ENCODE measurements around the gene ZRANB3.
"Not testable (repeated sequence)": the region's sequence is repeated elsewhere in the genome, so short reads cannot be mapped to it uniquely, and the experiment has no call there.

ZRANB3 gene

DNA sequence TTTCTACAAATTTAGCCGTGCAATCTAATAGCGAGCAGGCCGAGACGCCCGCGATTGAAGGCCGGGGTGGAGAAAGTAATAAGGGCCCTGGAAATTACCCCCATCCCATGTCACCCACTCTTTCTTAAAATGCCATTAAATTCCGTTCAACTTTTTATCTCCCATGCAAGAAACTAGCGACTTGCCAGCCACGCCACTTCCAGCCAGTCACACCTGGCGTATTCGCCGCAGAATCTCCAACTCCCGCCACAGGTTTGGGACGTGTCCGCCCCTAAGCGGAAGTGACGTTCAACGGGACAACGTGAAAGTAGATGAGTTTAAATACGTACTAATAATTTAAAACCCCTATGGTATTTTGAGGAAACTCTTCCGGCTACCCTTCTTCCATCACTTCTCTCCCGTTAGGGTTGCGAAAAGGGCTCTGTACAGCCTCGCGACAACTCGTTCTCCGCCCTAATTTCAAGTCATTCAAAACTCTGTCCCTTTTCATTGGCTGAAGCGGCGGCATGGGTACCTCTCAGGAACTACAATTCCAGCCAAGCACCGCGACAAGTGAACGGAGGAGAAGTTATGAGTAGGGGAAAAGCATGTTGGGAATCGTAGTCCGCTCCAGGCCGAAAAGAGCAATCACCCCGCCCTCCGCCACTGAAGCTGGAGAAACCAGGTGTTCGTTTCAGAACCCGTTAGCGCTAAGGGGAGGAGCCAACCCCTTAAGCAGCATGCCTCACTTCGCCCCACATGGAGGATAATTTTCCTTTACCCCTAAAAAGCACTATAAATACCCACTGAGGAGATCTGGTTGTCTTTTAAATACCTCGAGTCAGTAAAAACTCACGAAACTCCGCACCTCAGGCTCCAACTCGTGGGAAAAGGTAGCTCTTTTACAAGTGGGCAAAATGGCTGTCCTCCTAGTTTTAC is at the start of gene ZRANB3:
Gene ZRANB3 (minus strand): TSS at position 906 of the 918 bp plus-strand sequence.
- peak; percentile 95 for DNase-seq

DNA sequence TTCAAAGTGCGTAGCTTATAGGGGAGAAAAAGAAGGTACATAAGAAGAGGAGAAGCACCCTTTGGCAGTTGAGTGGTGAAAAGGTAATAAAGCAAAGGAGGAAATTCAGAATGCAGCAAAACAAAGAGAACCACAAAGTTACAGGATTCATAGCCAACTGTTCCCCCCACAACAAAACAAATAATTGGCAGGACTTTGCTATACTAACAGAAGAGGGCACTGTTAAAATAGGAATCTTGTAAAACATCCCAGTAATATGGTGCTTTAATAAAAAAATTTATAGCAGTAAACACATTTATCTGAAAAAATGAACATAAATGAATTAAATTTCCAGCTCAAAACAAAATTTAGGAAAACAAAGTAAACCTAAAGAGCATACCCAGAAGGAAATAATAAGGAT is 42.6 kb upstream of the ZRANB3 start:
- no peak for DNase-seq

DNA sequence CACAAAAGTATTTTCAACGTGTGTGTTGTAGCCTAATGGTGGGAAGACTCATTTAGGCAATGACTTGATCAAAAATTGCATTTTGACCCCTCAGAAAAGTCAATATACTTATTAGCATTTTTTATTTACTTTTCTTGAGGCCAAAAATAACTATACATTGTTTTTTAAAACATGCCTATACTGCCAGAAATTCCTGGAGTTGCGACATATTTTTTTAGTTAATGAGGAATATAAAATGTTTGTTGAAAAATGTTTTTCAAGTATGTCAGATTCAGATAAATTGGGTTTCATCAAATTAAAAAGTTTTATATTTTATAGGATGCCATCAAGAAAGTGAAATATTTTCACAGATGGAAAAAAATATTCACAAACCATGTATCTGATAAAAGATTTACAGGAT is 39.9 kb upstream of the ZRANB3 start:
- DNase-seq: no peak

DNA sequence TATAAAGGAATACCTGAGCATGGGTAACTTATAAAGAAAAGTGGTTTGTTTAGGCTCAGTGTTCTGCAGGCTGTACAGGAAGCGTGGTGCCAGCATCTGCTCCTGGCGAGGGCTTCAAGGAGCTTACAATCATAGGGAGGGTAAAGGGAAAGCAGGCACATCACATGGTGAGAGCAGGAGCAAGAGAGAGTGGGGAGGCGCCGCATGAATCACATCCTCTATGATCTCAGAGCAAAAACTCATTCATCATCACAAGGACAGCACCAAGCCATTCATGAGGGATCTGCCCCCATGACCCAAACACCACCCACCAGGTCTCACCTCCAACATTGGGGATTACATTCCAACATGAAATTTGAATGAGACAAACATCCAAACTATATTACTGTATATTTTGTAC is 32.8 kb upstream of the ZRANB3 start:
- no peak for DNase-seq

- DNase-seq: no peak
These were observed 30.9 kb upstream of the ZRANB3 start for GRCh38 chr2:135561925-135562324.

DNA sequence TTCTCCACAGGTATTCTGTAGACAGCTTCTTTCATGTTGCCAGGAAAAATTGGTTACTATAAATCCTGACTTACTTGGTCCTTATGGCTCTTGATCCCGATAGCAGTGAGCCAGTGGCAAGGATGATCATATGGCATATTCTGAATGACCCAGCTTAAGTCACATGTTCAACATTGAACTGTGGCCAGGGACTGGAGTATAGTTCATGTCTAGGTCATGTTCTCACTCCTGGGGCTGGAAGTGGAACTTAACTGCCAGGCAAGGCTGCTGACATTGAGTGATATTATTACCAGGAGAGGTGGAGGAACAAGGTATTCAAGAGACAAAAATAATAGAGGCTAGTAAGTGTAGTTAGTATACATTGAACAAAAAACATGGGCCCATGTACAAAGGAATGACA is 26.5 kb upstream of the ZRANB3 start:
- no peak for DNase-seq

- no peak for DNase-seq
These were observed 24.3 kb upstream of the ZRANB3 start for GRCh38 chr2:135555311-135555710.

- no peak for DNase-seq
These were observed 21.9 kb upstream of the ZRANB3 start for GRCh38 chr2:135552887-135553286.

- no peak for DNase-seq
These were observed 20.3 kb upstream of the ZRANB3 start for GRCh38 chr2:135551356-135551755.

DNA sequence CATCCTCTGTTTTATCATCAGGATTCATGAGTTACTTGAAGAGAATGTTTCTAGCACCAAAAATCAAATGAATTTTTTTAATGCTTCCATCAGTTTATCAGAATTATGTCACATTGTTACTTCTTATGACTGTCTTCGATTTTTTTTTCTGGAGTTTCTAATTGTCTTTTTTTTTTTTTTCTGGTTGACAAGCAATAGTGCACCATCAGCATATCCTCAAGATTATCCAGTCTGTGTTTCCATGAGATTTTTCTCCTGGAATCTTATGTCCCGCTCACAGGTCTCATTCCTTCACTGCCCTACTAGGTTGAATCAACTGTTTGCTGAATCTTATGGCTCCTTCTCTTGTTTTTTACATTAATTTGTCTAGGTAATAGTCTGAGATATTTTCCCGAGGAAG is 16.3 kb upstream of the ZRANB3 start:
- no peak for DNase-seq

DNA sequence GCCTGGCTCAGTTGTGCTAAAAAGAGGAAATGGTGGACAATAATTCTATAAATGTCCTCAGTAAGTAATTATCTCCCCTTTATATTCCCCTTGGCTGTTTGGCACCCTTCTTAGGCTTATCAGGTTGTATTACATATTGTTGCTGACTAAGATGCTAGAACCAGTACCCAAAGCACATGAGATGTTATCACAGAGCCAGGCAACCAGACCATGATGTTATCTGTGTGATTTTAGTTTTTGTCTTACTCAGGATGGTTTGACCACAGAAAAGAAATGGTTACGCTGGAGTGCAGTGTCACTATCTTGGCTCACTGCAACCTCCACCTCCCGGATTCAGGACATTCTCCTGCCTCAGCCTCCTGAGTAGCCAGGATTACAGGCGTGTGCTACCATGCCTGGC is 15.4 kb upstream of the ZRANB3 start:
- no peak for DNase-seq

DNA sequence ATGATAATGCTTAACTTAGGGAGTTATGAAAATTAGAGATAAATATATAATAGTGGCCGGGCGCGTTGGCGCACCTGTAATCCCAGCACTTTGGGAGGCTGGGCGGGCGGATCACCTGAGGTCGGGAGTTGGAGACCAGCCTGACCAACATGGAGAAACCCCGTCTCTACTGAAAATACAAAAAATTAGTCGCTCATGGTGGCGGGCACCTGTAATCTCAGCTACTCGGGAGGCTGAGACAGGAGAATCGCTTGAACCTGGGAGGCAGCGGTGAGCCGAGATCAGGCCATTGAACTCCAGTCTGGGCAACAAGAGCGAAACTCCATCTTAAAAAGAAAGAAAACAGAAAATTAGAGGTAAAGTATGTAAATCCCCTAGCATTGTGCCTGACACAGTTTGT is 2.5 kb upstream of the ZRANB3 start:
- DNase-seq: not testable (repeated sequence)

GRCh38 chr2:135532581-135532980 is 1.6 kb upstream of the ZRANB3 start:
- no peak for DNase-seq

DNA sequence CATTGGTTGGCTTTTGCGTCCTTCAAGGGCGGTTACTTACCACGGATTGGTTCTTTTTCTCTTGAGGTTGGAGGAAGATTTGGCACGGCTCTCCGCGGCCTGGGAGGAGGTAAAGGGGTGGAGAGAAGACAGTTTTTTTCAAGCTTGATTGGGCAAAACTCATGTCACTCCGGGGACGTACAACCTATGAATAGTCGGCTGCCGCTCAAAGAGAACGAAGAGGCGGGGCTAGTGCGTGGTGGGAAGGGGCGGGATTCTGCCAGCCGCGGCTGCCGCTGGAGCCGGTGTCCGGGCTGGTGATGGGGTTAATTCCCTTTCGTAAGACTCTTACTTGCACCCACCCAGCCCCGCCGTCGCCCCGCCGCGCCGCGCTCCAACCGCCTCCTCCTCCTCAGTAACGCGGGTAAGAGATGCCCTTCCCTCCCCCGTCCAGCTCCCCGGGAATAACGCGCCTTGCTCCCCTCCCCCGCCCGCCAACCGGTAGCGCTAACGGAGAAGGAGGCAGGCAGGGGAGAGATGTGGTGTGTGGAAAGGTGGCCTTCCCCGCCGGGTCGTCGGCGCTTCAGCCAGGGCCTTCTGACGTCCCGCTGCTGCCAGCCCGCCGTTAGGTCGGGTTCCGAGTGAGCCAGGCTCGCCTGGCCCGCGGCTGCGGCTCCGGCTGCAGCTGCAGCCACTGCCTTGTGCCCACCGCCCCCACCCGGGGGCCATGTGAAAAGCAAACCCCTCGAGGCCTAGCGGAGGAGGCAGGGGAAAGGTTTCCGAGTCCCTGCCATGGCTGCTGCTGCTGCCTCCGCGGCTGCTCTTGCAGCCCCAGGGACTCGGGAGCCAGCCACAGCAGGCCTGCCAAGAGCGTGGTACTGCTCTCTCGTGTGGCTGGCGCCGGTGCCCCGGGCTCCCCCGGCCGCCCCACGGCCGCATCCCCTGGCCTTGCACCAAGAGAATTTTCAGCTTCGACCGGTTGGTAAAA is 496 bp upstream of the ZRANB3 start, which contains the start of gene R3HDM1:
Gene R3HDM1 (plus strand): TSS at position 254 of the 967 bp plus-strand sequence. CDS start 73,362 bp downstream, outside the sequence.
- peak; percentile 92 for DNase-seq

DNA sequence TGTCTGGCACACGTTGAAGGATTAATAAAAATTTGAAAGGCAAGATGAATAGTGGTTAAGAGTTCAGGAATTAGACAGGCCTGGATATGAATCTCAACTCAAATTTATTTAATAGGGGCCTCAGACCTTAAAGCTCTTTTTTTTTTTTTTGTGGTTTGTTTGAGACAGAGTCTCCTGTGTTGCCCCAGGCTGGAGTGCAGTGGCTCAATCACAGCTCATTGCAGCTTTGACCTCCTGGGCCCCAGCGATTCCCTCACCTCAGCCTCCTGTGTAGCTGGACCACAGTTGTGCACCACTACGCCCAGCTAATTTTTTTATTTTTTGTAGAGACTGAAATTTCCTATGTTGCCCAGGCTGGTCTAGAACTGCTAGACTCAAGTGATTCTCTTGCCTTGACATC is 3.0 kb downstream of the ZRANB3 start:
- DNase-seq: no peak

- no peak for DNase-seq
These were observed 5.2 kb downstream of the ZRANB3 start for GRCh38 chr2:135525786-135526185.

DNA sequence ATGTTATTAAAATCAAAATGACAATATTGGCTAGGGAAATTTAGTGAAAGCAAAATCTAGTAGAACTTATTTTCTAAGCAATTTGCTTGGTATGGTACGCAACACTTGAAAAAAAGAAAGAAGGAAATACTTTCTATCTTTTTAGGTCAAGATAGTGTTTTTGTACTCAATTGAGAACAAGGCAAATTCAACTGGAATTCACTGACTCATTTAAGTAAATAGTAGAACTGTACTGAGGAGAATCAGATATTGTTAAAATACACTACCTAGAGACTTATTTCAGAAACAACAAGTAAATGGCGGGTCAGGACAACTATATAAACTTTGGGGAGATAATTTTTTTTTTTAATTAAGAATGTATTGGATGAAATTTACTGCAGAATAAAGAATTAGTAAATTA is 18.9 kb downstream of the ZRANB3 start:
- no peak for DNase-seq

DNA sequence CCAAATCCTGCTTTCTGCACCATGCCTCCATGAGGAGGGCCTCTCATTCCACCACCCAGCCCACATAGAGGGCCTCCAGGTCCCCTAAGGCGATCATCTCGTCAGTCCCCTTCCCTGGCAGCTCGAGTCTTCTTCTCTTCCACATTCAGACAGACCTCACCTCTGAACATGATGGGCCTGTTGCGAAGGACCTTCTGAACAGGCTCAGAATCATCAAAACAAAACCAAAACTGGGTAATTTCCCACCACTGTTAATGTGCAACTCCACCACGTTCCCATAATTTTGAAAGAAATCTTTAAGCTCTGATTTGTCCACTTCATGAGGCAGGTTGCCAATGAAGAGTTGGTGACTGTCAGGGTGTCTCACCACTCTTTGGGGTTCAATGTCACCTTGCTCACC is 20.4 kb downstream of the ZRANB3 start:
- DNase-seq: no peak

- no peak for DNase-seq
These were observed 26.2 kb downstream of the ZRANB3 start for GRCh38 chr2:135504811-135505210.

DNA sequence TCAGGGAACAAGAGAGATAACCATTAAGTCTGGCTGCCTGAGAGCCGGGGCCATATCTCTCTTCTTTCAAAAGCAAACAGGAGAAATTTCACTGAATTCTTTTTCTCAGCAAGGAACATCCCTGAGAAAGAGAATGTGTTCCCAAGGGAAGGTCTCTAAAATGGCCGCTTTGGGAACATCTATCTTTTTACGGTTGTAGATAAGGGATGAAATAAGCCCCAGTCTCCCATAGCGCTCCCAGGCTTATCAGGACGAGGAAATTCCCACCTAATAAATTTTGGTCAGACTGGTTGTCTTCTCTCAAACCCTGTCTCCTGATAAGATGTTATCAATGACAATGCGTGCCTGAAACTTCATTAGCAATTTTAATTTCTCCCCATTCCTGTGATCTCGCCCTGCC is 32.4 kb downstream of the ZRANB3 start:
- not testable (repeated sequence) for DNase-seq

DNA sequence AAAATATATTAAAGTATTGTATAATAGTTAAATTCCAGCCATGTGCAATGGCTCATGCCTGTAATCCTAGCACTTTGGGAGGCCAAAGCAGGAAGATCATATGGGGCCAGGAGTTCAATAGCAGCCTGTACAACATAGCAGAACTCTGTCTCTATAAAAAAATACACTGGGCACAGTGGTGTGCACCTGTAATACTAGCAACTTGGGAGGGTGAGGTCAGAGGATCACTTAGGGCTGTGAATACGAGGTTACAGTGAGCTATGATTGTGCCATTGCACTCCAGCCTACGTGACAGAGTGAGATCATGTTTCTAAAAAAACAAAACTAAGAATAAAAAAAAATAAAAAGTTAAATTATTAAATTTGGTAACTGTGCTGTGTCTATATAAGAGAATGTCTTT is 36.1 kb downstream of the ZRANB3 start:
- DNase-seq: no peak

DNA sequence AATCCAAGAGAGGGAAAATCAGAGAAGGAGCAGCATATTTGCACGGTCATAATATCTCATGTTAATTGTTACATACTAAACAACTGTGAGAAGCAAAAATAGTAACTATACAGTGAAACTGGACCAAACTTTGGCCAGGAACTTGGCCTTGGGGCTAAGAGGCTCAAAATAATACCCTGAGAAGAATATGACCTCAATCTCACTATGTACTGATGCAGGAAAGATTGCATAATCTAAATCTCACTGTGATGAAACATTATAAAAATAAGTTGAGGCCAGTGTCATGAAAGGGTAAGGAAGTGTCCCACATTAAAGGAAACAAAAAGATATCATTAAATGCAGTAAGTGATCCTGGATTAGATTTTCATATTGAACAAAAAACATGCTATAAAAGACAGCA is 36.5 kb downstream of the ZRANB3 start:
- DNase-seq: no peak

DNA sequence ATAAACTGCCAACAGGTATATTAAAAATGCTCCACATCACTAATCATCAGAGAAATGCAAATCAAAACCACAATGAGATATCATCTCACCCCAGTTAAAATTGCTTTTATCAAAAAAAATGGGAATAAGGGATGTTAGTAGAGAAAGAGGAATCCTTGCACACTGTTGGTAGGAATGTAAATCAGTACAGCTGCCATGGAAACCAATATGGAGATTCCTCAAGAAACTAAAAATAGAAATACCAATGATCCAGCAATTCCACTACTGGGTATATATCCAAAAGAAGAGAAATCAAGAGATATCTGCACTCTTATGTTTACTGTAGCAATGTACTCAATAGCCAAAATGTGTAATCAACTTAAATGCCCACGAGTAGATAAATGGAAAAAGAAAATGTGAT is 40.6 kb downstream of the ZRANB3 start:
- DNase-seq: no peak

DNA sequence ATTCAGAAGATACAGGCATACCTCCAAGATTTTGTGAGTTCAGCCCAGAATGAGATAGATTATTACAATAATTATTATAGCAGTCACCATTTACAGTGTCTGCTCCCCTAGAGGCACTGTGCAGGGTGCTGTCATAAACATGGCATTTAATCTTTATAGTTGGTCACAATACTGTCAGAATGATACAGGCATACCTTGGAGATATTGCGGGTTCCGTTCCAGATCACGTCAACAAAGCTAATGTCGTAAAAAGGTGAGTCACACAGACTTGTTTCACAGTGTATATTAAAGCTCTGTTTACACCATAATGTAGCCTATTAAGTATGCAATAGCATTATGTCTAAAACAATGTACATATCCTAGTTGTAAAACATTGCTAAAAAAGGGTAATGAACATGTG is 45.6 kb downstream of the ZRANB3 start:
- no peak for DNase-seq

All from activated CD4-positive, alpha-beta T cell treated with anti-CD3 and anti-CD28 coated beads, Interleukin-2, amount 50 U/mL, for 4 hours (primary cell).